Suprapubic skin (tissue), 4 donors: Measurements from ENCODE around the gene ACP4.

Source experiments
- EP300 ChIP-seq: sonication (generic); formaldehyde crosslinking; IDR thresholded peaks from one replicate; pipeline ENCODE4 v1.6.1; 2017; ENCODE audit warnings: antibody characterized with exemption
- POLR2A ChIP-seq, 2 donors: fragments of 450-650 bp; IDR thresholded peaks; one replicate each; pipeline ENCODE4 v1.6.1; 2017; ENCODE audit warnings: antibody characterized with exemption in 2 of 2, mild to moderate bottlenecking in 2 of 2, moderate library complexity in 2 of 2
- POLR2AphosphoS5 ChIP-seq, 3 donors: sonication (generic); formaldehyde crosslinking; IDR thresholded peaks; one replicate each; pipeline ENCODE4 v1.6.1; 2017; ENCODE audit warnings: antibody characterized with exemption in 3 of 3
- TF ChIP-seq, protein P1 (sequence below), 2 donors: fragments of 200-600 bp in 1 of 2; fragments of 450-650 bp in 1 of 2; sonication (generic) in 1 of 2; IDR thresholded peaks; one replicate each; pipeline ENCODE4 v1.5.1; 2016 to 2019; ENCODE audit warnings: antibody characterized with exemption in 2 of 2, mild to moderate bottlenecking in 1 of 2, moderate library complexity in 1 of 2

GRCh38 chr19:50777261-50777660 is 13.0 kb upstream of the ACP4 start:
- TF ChIP-seq, protein P1, sequence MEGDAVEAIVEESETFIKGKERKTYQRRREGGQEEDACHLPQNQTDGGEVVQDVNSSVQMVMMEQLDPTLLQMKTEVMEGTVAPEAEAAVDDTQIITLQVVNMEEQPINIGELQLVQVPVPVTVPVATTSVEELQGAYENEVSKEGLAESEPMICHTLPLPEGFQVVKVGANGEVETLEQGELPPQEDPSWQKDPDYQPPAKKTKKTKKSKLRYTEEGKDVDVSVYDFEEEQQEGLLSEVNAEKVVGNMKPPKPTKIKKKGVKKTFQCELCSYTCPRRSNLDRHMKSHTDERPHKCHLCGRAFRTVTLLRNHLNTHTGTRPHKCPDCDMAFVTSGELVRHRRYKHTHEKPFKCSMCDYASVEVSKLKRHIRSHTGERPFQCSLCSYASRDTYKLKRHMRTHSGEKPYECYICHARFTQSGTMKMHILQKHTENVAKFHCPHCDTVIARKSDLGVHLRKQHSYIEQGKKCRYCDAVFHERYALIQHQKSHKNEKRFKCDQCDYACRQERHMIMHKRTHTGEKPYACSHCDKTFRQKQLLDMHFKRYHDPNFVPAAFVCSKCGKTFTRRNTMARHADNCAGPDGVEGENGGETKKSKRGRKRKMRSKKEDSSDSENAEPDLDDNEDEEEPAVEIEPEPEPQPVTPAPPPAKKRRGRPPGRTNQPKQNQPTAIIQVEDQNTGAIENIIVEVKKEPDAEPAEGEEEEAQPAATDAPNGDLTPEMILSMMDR (IDR thresholded peaks at IDR 0.05) = no peak
- TF ChIP-seq POLR2A (IDR thresholded peaks at IDR 0.05) (no peak), POLR2AphosphoS5 (IDR thresholded peaks at IDR 0.05) (no peak), EP300 (no peak)
